Stimulated activated CD4-positive, alpha-beta T cell treated with anti-CD3 and anti-CD28 coated beads, Interleukin-2, amount 100 ng/mL, for 48 hours (primary cell): ENCODE measurements around the gene FOXP1.
A peak's percentile ranks its signal among the peaks of the same experiment; 100 is the strongest.

Experiments
- DNase-seq, 2 donors: peaks; one replicate each; pipeline ENCODE4 v3.0.0-alpha.2; 2020

FOXP1 gene

DNA sequence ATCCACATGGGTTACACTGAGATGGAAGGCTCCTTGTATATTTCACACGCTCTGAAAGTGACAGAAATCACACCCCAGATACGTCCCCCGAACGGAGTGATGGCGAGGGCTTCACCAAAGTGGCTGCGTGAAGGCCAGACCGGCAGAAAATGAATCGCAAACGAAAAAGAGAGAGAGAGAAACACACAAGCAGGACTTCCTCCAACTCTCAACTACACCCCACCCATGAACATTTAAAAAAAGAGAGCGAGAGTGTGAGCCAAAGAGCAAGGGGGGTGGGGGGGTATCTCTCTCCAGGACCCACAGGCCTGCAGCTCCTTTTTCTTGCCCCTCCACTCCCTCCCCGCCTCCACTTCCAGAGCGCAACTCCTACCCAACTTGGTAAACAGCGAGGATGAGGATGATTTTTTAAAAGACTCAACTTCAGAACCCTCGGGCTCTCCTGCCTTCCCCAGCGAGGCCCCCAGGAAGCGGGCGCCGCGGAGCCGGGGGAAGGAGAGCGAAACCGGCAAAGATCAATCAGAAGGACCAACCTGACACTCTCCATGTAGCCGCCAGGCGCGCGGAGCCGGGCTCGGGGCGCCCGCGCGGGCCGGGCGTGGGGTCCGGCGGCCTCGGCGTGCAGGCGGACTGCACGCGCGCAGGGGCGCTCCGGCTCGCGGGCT is 519.1 kb downstream of the FOXP1 start:
- no peak for DNase-seq

DNA sequence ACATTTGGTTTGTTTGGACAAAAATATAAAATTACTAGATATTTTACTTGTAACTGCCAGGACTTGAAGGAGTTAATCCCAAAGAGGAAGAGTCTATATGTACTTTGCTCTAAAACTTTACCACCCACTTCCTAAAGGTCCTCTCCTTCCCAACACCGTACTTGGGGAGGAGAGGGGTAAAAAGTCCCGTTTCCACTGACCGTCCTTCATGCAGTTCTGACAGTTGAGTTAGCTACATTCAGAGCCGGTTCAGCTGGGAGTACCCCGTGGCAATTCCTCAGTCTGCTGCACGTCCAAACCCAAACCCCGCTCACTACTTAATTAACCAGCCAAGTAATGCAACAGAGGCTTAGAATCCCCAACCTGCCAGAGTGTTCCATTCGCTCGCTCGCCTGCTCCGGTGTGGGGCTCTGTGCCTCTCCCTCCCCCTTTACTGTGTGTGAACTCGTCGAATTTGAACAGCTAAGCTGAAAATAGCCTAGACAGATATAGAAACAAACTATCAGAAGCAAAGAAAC is 519.7 kb downstream of the FOXP1 start:
- peak; percentile 40 to 43 for DNase-seq

DNA sequence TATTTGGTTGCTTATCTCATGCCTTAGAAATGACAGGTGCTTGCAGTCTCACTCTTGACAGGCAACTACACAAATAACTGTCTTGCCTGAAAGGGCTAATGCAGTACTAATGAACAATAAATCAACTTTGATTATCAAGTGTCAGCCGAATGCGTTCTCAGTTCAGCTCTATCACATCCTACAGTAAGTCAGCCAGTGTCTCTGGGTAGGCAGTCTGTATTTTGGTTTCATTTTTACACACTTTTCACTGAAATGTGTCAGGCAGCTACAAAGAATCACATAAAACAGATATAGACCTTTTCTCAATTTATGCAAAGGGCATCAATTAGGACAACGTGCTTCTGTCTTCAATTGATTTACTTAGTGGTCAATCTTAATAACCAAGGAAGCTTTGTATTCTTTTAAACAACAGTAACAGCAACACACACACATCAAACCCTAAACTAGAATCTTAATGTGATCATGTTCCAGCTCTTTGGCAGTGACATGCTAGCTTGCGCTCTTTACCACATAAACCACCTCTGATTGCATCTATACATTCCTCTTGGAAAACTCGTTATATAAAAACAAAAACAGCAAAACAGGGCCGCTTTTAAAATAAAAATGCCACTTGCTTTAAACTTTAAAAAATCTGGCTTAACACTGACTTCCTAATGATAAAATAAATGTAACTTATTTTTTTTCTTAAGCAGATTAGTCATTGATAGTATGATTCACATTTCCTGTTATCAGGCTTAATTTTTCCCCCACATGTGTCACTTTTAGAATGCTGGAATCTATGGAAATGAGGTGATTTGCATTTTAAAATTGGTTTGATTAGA is 520.4 kb downstream of the FOXP1 start:
- DNase-seq = no peak

DNA sequence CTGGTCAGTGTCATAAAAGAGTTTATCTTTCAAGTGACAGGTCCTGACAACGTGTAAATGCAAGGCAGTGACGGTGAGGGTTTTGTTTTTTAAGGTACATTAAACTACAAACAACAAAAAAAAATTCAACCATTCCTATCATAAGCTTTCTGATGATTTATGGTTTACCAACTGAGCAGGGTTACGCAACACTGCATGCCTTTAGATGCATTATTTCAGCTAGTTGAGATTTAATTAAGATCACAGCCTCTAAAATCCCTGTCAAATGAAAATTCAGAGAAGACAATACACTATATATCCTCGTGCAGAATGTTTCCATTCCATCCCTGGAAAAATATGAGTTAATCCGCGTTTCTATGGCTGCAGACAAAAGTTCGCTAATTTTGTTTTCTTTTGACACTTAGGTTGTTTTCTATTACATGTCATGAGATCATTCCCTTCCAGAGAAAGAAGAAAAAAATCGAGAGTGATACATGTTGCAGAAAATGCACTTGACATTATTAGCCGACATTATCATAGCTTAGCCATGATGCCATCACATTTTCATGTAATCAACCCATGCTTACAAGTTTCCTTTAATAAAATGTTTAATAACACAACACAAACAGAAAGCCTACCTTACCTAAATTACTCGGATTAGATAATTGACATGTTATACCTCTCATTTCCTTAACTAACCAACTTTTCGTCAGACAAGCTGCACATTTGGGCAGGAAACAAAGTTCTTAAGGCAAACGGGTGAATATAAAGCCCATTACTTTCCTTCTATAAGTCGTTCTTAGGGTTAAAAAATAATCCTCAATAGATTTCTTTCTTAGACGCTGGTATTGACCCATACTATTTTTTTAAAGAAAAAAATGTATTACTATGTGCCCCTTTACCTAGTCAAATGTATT is 521.2 kb downstream of the FOXP1 start:
- no peak for DNase-seq

DNA sequence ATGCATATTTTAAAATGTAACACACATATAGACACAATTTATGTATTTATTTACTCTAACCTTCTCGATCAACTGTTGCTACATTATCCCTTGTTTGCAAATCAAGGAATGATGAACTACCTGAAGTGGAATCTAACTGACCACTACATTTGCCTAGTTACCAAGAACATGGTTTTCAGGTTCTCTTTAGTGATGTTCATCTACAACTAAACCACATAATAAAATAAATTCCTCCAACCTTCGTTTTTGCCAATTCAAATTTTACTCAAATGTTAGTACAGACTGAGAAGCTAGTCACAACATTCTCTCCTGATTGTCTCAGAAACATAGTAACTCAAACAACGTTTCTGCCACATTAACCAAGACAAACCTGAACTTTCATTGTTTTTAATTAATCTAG is 521.9 kb downstream of the FOXP1 start:
- DNase-seq = no peak

DNA sequence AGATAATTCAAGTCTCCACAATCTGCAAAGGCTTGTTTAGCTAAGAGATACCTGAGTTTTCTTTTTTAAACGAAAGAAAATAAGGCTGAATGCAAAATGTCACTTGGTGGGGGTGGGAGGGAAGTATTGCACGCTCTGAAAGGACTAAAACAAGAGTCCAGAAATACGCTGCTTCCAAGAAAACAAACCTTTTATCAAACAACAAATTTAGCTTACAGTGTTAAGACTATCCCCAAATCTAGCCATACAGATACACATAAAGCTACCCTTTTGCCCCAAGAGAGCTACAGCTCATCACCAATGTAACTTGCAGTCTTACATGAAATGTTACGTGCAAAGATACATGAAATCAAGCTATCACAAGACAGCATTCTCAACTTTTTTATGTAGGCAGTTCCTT is 522.5 kb downstream of the FOXP1 start:
- no peak for DNase-seq

DNA sequence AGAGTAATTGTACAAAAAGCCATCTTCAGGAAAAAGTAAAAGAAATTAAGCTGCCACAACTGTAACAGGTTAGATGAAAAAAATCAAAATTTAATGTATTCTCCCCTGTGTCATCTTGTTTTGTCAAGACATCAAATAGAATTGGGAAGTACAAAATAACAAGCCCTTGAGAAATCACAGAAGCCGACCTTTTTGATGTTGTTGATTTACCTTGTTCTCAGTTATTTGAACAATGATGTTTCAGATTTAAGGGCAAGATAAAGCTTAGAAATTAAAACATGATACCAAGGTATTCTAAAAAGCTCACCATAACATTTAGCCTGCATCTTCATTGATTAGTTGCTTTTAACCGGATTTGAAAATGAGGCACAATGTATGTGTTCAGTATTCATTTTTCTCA is 523.0 kb downstream of the FOXP1 start:
- DNase-seq = no peak

DNA sequence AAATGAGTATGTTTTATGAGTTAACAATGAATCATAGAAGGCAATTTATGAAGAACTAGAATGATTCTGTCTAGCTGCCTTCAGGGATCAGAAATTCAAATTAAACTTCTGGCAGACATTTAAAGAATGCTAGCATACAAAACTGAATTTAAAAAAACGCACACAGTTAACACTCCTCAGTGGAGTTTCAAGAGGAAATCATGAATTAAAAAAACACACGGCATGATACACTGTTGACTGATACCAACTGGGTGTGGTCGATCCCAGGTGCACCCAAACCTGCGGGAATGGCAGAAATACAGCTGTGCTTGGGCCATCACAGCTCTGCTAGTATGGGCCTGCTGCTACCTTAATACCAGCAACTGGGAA is 526.0 kb downstream of the FOXP1 start:
- no peak for DNase-seq

DNA sequence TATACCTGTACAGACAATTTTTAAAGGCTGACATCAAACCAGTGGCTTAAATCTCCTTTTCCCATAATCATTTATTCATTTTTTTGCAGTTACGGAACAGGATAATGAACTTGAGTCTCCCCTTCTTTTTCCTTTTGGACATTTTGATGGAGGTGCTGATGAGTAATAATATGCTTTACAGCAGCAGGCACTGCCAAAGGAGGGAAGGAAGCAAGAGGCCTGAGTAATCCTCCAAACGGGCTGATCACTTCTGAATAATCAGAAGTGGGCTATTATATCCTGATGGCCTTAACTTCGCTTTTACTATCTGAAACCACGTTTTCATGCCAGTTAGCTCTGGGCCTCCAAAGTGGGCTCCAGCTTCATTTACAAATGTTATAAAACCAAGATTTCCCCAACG is 527.2 kb downstream of the FOXP1 start:
- no peak for DNase-seq

DNA sequence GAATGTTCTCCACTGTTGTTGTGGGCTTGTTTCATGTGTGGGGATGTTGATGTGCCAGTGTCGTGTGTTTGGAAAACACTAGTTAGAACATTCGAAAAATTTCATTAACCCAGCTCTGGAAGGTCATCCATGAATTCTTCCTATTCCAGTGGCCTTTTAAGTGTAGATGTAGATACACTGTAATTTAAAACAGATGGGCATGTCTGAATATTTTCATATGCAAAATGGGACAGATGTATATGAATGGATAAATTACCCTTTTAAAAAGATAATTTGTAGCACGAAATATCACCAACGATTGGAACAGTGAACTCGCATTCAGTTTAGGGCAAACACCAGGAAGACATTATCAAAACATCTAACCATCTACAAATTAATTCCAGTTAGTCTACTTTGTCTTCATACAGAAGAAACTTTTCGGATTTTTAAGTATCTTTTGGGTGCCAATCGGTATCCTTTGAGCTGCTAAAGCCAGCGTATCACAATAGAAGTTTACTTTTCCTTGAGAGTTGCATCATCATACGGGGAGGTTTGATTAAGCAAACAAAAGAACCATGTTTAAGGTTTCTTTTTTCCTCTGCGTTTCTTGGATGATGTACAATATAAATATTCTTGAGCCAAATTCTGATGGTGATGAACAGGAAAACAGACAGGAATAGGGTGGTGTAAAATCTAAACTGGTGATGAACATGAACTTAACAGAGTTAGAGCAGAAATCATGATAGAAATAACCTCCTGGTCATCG is 528.1 kb downstream of the FOXP1 start:
- no peak for DNase-seq

DNA sequence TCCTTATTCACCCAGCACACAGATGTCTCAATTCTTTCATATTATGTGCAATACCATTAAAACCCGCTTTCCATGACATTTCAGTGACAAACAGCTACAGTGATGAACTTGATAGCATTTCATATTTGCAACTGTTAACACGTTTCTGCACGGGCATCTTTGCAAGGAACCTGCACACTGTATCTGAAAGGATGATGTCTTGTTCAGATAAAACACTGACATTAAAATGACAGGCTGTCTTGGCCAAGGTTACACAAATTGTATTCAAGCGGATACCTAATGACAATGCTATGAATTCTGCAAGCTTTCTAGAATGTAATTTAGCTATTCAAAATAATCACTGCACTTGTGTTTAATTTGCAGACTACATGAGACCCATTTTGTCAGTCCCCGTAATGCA is 529.2 kb downstream of the FOXP1 start:
- no peak for DNase-seq

DNA sequence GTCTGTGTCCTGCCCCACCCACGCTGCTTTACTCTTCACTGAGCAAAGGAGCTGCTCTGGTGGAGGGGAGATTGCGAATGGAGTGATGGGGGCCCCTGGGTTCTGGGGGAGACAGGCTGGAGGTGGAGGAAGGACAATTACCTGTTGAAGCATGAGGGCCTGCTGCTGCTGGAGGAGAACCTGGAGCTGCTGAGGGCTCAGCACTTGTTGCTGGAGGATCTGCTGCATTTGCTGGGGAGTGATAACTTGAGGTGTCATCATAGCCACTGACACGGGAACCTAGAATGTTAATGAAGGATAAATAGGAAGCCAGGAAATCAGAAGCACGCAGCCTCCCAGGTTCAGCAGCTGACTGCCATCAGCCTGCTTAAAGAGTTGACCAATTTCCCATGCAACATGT is 530.0 kb downstream of the FOXP1 start:
- no peak for DNase-seq

DNA sequence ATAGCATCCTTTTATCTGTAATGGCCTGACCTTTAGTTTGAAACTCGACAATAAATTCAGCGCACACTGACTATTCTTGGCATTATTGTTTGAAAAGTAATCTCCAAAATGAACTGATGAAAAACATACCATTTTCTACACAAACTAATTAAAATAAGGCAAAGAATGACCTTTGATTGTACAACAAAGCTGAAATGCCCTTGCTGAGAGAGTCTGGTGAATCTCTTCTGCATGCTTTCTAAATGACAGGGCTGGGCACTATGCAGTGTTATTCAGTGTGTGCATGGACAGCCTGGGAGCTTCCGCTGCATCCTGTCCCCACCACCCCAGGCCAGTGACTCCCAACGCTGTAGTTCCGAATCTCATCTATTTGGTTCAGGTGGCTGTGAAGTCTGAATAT is 530.8 kb downstream of the FOXP1 start:
- no peak for DNase-seq

DNA sequence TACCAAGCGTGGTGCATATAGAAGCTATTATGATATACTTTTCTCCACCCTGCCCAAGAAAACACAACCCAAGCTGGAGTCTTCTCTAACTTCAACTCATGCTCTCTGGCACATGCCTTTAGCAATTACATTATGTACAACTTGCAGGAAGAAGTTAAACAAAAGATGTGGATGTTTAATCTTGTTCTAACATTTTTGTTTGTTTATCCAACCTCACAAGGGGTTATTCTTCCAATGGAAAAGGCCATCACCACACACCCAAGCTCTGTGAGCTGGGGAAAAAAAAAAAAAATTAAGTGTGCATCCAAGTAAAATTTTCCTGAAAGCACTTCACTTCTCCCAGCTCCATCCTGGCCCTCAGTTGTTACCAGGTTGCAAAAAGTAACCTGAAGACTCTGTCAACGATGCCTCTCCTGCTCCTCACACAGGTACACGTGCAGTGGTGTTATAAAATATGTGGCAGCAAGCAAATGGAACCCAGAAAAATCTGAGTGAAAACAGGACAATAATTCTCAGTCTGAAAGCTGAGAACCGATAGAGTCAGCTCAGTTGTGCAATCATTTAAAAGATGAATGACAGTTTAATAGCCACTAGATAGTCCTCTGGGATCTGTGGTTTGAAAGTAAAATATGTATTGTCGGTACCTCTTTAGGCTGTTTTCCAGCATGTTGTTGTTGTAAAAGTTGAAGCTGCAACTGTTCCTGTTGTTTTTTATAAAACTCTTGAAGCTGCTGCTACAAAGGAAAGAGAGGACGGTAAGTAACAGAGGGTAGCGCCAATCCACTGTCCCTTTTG is 531.4 kb downstream of the FOXP1 start:
- no peak for DNase-seq

DNA sequence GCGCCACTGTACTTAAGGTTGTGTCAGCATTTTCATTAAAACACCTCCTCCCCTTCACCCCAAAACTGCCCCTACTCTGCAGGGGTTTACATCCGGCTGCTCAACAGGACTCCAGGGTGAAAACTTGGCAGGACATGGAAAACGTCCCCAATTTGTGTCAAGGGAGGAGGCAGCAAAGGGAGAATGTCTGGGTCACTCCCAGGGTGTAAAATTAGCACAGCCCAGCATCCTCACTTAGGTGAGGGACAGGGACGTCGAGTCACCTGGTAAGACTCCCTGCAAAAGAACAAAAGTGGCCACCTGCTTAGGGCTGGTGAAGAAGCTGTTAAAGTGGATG is 532.3 kb downstream of the FOXP1 start:
- DNase-seq = no peak

DNA sequence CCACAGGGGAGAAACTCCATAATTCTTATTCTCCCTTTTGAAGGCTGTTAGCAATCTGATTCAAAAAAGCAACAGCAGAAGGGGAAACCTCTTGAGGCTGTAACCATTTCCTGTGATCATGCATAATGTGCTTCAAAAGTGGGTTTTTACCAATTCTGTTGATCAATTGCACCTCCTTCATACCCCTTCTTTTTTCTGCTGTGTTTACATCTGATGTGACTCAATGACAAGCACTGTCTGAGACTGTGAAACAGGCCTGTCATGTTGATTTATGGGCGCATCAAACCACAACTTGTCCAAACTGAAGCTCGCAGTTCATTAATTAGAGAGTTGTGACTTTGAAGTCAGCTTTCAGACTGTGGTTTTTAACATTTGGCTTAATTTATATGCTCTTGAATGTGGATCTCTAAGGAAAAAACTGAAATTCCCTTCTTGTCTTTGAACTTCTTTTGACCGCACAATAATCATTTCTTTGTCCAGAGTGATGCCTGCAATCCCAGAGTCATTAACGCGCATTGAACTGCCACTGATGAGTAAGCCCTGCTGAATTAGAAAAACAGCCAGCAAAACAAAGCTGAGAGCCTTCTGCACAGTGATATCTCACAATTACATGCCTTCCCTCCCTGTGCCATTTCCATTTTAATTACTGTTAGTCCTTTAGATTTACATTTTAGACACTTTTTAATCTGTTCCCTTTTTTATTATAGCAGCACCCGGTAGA is 532.8 kb downstream of the FOXP1 start:
- DNase-seq = no peak

DNA sequence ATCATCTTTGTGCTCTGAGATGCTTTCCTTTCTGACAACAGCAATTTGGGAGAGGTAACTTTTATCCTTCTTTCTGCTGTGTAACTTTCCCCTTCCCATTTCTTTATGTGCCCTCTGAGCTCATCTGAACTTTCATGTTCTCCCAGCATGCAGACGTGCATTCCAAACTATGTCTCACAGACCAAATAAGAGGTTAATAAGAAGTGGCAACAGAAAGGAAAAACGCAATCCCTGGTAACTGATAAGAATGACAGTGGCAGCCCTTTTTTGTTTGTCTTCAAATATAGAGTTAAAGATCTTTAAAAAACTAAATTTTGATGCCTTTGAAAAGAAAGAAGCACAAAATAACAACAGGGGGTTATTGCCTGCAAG is 533.4 kb downstream of the FOXP1 start:
- no peak for DNase-seq

DNA sequence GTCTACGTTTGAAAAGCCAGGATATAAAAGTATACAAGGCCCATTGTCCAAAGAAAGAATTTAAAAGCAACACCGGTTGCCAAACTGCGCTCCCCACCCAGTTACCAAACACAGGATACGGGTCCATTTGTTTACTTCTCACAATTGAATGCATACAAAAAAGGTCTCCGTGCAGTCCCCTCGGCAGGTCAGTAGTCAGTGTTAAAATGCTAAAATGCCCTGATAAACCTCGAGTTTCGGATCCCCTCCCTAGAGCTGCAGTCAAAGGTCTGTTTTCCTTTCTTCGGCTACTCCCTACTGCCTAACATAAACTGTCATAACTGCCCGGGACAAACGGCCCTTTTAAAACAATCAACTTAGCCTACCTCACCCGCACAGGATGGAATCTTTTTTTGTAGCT is 534.6 kb downstream of the FOXP1 start:
- DNase-seq = no peak

DNA sequence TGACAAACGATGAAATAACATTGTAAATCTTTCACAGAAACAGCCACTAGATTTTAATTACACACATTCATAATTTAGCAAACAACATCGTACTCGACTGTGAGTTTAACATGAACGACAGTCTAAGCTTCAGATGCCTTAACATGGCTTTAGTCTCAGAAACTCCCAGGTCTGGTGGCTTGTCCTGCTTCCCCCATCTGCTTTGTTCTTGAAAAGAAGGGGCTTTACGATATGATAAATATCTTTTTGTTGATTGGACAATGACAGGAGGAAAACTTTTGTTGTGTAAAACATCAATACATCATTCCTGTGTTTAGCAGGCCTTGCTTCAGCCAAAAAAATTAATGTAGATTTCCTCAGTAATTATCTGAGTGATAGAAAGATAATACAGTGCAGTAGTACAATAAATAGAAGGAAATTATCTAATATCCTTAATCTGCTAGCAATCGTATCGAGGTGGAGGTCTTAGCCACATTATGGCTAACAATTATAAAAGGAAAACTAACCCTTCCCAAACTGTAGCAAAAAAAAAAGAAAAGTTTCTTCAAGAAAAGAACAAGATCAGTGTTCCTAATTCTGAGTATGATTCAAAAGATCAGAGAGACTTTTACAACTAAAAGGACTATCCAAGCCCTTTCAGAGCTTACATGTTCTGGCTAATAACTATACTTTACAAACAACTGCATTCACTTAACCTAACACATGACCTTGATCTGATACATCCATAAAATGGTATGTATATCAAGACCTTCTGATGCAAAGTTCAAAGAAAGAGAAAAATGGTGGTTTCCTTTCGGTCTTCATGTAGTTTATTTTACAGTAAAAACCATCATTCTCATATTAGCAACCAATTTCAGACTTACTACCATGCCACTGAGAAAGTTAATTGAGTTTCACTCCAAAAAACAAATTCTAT is 535.7 kb downstream of the FOXP1 start:
- no peak for DNase-seq

DNA sequence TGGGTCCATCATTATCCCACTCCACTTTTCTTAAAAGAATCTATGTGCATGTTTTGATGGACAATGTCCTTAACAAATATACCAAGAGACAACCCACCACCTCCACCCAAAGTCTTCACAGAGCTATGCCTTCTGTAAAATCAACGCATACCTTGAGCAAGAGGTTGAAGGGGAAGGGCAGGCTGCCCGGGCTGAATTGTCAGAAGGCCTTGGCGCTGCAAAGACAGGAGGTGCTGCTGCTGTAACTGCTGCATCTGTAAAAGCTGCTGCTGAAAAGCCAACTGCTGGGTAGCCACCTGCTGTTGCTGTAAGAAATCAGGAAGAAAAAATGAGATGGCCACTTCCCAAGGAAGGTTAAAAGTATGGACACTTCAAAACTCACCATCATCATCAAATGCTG is 536.7 kb downstream of the FOXP1 start:
- DNase-seq = no peak
